Lower leg skin (tissue), 3 donors: ENCODE results near the gene LAMB4.

Experiments
- CTCF ChIP-seq, 3 donors: fragments of 450-650 bp; IDR thresholded peaks; one replicate each; pipeline ENCODE4 v1.5.1; 2016; ENCODE audit warnings: antibody characterized with exemption in 3 of 3, mild to moderate bottlenecking in 3 of 3, moderate library complexity in 2 of 3
- POLR2A ChIP-seq, 2 donors: fragments of 450-650 bp; IDR thresholded peaks; one replicate each; pipeline ENCODE4 v1.6.1; 2016 to 2017; ENCODE audit warnings: antibody characterized with exemption in 2 of 2, mild to moderate bottlenecking in 1 of 2, moderate library complexity in 1 of 2

GRCh38 chr7:108004220-108005142, 125.7 kb downstream of the LAMB4 start:
- TF ChIP-seq CTCF (IDR thresholded peaks at IDR 0.05) (no peak), POLR2A (IDR thresholded peaks at IDR 0.05) (no peak)
